NCI-H128 (cell line): ENCODE results near the gene CEBPZOS.

Source experiments
- DNase-seq: peaks from one replicate; lab custom pipeline; 2025; ENCODE audit not compliant: unreplicated experiment; lab: John Stamatoyannopoulos, UW

CEBPZOS gene

DNA sequence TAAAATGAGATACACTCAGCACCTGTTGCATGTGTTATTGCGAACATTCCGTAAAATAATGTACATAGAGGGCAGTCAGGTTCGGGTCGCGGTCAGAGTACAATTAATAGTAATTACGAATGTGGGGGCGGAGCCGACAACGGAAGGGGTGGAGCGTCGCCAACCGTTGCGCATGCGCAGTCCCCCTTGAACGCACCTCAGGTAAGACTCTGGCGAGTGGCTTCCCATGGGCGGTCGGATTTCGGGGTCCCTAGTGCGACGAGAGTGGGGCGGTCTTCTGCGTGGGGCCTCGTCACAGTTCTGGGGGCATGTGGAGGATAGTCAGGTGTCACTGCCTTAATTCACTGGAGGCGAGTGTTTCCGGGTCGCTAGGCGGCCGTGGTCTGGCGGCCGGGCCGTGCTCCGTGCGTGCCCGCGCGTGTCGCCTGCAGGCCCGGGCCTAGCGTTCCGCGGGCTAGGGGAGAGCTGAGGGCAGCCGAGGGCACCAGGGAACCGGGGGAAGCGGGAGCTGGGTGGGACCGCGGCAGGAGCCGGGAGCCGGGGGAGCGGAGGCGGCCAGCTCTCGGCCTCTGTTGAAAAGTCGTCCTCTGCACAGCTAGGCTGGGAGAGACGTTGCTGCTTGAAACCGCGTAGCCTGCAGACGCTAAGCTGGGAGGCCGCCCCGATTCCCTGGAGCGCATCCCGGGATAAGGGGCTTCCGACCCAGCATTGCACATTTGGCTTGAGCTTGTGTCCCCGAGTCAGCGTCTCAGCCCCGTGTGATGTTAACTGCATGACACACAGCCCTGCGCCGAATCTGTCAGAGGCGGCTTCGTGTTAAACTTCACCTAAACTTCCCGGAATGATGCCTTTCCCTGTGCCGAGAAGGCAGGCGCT lies at the start of gene CEBPZOS:
Gene CEBPZOS, plus strand, starts transcription at position 177 of the 876 bp plus-strand sequence. CDS start 3,209 bp downstream, outside the sequence.
- DNase-seq: peak; percentile 51

DNA sequence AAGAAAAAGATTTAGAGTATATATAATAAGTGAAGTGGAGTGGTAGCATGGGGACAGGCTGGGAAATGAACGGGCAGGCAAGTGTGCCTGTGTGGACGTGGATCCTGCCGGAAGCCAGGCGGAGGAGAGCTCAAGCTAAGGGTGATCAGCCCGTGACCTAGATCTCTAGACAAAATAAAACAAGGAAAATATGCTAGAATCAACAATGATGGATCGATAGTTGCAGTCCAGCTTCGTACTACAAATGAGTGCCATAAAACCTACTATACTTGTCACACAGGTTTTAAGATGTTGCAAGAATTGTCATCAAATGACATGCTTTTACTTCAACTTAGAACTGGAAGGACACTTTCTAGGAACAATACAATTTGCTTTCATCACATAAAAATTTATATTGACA lies 48.0 kb upstream of the CEBPZOS start:
- DNase-seq: no peak

DNA sequence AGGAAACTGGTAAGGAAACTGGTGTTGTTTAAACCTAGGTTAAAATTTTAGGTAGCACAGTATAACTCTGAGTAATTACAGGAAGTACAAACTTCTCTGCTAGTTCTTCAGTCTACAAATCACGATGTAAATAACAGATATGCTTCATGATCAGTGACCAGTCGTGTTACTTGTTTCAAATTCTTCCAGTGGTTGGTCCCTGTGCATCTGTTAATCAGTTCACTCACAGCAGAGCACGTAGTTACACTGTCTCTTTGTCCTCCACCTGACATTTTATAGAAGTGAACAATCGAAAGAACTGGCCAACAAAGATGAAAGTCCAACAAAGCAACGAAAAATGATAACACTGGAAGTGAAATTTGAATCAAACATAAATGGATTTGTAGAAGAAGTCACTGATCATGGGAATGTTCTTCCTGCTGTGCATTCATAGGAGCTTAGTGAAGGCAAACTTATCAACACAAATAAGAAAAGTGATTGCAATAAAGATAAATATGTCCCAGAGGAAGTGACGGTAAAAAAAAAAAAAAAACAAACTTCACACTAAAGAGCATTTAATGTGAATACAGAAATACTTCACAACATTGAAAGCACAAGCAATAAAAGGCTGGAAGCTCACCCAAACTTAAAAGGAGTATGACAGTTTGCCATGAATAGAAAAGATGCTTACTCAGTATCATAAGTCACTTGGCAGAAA lies 46.5 kb upstream of the CEBPZOS start:
- no peak for DNase-seq

DNA sequence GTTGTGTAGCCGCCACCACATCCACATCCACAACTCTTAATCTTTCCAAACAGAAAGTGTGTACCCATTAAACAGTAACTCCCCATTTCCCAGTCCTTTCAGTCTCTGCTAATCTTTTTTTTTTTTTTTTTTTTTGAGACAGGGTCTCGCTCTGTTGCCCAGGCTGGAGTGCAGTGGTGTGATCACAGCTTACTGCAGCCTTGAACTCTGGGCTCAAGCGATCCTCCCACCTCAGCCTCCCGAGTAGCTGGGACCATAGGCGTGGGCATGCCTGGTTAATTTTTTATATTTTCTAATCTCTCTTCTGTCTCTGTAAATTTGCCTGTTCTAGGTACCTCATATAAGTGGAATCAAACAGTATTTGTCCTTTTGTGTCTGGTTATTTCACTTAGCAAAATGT lies 43.1 kb upstream of the CEBPZOS start:
- no peak for DNase-seq

DNA sequence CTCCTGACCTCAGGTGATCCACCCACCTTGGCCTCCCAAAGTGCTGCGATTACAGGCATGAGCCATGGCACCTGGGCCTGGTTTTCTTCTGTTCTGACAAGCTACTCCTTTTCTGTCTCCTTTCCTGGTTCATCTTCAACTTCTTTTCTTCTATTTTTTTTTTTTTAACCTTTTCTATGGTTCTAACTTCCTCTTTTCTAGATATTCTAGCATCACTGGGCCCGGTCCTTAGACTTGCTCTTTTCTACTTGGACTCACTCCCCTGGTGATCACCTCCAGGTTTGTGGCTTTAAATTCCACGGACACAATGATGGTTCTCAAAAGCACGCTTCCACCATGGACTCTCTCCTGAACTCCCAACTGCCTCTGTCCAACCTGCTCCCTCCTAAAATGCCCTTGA lies 41.5 kb upstream of the CEBPZOS start:
- DNase-seq: no peak

DNA sequence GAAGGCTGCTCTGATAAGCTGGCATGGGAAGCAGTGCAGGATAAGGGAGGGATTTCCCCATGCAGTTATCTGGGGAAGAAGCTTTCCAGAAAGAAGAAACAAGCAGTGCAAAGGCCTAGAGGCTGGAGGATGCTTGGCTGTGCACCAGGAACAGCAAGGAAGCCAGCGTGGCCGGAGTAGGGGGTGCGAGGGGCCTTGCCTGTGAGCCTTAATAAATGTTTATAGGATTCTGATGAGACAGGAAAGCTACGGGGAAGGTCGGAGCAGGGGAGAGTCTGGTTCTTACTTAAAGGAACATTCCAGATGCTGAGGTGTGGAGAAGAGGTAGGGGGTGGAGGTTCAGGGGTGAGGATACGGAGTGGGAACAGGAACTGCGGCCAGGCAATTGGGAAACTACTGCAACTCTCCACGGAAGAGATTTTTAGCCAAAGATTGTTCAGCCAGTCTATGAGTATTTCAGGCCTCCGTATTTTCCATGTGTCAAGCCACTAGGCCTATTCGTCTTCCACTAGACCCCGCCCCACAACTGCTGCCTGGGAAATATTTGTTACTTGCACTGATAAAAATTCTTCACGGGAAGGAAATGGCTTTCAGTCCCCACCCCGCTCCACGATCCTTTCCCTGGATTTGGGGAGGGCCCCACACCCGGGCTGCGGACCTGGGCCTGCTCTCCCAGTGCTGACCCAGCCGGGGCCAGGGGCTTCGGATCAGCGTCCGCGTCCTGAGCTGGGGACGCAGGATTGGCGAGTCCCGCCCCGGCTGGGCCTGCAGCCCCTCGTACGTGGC lies 40.0 kb upstream of the CEBPZOS start:
- no peak for DNase-seq

DNA sequence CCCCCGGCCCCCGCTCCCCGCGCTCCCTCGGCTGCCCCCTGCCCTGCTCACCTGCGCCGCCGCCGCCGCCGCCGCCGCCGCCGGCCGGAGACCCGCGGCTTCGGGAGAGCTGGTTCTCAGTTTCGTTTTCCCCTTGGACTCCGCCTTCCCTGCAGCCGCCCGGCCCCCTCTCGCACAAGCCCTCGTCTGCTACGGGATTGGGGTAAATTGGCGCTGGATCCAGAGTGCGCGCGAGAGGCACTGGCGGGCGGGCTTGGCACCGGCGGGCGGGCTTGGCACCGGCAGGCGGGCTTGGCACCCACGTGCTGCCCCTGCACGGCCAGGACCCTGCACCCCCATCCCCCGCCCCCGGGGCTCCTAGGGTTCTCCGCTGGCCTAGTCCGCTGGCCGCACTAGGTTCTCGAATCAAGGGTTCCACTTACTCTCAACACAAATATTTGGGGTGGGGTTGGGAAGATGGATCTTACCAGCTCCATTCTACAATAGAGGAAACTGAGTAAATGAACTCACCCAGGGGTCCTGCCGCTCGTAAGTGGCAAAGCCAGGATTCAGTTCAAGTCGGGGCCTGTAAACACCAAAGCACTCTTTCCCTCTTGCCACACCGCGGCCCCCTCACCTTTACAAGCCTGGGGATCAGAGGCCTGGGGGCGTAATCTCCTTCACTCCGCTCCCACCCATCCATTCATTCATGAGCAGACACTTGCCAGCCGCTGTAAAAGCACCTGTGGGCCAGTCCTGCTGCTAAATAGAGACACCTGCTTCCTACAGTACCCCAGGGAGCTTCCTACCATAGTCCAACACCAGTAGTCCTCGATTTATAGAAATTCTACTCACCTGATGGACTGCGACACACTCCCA lies 39.2 kb upstream of the CEBPZOS start, which contains the start of gene EIF2AK2:
Gene EIF2AK2, minus strand, starts transcription at position 124 of the 858 bp plus-strand sequence. CDS start 9,174 bp downstream, outside the sequence.
- DNase-seq: peak; percentile 55

DNA sequence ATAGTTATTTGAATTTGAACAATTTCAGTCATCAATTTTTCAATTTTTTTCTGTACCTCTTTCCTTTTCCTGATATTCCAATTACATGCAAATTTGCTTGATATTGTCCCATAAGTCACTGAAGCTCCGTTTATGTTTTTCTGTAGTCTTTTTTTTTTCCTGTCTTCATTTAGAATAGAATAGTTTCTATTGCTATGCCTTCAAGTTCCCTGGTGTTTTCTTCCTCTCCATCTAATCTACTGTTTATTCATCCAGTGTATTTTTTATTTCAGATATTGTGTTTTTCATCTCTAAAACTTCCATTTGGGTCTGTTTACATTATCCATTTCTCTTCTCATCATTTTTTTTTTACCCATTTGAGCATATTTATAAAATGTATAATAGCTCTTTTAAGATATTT lies 31.5 kb upstream of the CEBPZOS start:
- DNase-seq: no peak

DNA sequence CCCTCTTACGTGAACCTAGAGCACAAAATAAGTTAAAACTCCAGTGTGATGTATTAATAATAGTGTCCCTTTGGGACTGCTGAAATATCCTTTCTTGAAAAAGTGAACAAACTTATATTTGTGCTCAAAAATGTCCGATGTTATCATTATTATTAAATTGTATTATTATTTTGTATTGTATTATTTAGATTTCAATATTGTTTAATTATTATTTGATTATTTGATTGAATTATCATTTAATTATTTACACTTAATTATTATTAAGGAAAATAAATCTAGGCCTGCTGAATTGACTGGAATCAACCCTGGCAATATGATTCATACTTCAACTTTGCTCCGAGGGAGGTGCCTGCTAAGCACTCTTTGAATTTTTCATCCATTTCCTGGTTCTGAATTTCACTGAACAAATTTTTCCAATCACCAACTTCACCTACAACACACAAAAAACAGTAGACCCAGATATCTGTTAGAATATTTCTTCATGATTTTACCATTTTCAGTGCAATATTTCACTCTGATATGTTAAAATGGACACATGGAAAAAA lies 28.6 kb upstream of the CEBPZOS start:
- no peak for DNase-seq

DNA sequence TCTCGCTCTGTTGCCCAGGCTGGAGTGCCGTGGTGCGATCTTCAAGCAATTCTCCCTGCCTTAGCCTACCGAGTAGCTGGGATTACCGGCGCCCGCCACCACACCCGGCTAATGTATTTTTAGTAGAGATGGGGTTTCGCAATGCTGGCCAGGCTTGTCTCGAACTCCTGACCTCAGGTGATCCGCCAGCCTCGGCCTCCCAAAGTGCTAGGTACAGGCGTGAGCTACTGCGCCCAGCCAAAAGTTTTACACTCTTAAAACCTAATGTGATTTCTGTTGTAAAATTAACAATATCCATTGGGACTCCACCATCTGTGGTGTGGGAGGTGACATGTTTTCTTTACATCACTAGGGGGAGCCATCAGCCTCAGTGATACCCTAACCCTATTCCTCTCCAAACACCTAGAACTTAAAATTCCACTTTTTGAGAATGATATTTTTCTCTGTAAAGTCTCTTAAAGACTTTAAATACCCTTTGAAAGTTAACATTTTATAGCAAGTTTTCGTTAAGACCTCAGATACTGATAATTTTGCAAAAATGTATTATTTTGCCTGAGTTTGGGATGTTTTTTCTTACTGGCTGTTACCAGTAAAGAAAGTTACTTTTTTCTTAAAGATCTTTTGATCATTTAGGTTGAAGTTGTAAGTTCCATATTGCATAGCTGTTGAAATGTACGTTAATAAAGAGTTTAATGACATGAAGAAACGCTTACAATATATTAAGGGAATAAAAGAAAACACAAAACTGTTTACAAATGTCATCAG lies 27.9 kb upstream of the CEBPZOS start:
- no peak for DNase-seq

DNA sequence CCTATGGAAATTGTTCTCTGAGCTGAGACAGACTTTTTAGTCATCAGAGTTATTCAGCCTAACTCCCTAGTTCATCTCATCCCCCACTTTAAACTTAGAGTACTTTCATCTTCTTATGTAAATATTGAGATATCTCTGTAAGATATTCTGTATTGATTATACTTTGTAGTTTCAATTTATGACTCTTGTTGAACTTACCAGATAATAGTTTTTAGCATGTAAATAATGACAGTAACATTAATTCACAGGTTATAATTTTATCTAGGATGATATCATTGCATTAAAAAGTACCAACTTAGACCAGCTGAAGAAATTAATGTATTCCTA lies 24.7 kb upstream of the CEBPZOS start:
- DNase-seq: no peak

DNA sequence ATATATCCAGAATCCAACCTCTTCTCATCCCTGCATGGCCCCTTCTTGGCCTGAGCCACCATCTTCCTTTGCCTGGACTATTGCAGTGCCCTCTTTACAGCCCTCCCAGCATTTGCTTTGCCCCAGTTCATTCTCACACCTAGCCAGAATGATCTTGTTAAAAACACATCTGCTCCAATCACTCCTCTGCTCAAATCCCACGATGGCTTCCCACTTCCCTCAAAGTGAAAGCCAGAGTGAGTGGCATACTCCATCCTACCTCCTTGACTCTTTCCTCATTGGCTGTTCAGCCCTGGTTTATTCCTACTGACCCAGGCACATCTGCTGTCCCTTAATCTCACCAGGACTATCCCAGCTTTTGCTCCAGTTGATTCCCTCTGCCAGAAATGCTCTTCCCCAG lies 22.6 kb upstream of the CEBPZOS start:
- DNase-seq: no peak

DNA sequence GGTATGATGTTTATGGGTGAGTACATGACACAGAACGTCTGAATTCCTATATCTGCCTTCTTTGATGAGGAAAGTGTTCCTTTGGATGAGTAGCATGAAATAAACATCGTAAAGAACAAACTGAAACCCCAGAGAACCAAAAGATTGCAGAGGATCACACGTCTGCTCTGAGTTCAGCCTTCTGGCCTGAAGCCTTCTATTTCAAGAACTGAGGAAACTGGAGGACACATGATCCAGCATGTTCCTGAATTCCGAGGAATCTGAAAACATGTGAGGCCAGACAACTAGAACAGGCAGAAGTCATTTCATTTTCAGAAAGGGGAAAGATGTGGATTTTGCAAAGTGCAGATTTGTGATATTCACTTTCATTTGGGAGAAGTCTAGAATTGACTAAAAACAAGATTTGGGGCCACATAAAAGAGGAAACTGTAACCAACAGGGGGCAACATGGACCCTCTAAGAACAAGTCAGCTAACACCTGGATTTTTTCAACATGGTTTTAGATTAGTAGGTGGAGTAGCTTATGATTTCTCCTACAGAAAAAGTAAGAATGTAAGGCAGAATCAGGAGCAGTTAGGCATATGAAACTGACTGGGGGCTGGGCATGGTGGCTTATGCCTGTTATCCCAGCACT lies 16.2 kb upstream of the CEBPZOS start:
- no peak for DNase-seq

DNA sequence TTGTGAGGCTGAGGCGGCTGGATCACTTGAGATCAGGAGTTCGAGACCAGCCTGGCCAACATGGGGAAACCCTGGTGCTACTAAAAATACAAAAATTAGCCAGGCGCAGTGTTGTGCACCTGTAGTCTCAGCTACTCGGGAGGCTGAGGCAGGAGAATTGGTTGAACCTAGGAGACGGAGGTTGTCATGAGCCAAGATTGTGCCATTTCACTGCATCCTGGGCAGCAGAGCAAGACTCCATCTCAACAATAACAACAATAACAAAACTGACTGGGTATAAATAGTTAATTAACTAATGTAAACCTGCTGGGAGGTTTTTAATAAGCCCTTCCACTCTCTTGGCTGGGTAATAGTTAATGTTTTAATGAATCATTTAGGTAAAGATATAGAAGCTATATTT lies 15.7 kb upstream of the CEBPZOS start:
- no peak for DNase-seq

DNA sequence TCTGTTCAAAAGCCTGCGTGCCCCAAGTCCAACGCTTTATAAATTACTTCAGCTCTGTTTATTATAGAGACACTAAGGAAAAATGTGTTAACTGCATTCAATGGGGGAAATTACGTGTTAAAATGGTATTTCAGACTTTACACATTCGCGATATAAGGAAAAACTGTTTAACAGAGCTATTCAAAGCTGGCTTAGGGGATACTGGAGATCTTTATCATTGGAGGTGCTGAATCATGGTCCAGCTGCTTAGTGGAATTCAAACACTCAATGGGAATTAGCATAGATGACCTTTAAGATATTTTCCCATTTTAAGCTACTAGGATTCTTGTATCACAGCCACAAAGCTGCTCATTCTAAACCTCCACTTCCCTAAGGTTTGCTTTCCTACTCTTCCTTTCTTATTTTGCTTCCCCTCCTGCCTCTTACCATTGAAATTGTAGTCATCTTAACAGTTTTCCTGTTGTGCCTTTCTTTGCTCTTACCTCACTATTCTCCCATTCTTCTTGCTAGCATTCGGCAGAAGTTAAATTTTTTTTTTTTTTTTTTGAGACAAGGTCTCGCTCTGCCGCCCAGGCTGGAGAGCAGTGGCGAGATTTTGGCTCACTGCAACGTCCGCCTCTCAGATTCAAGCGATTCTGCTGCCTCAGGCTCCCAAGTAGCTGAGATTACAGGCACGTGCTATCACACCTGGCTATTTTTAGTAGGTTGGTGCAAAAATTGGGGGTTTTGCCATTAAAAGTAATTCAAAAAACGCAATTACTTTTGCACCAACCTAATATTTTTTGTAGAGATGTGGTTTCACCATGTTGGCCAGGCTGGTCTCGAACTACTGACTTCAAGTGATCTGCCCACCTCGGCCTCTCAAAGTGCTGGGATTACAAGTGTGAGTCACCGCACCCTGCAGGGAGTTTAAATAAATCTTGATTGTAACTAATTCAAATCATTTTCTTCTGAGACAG lies 14.3 kb upstream of the CEBPZOS start:
- no peak for DNase-seq

DNA sequence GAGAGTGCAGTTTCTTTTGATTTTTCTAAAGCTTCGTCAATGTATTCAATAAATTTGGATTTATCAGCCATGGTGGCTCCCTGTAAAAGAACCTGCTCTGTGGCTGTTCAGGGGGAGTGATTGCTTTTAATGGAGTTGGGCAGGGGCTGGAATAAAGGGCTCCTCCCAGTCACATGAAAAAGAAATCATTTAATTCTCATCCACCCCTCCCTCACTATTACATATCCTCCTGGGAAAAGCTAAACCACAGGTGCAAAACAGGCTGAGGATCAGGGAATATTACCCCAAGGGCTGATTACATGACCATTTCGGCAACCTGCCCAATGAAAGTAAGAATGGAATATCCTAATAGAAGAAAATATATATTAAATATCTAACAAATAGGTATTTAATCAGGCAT lies 7.7 kb upstream of the CEBPZOS start, which contains the start of gene SULT6B1:
Gene SULT6B1, minus strand, starts transcription at position 101 of the 400 bp plus-strand sequence. Its CDS starts 30 bp downstream, at position 71.
- DNase-seq: no peak

DNA sequence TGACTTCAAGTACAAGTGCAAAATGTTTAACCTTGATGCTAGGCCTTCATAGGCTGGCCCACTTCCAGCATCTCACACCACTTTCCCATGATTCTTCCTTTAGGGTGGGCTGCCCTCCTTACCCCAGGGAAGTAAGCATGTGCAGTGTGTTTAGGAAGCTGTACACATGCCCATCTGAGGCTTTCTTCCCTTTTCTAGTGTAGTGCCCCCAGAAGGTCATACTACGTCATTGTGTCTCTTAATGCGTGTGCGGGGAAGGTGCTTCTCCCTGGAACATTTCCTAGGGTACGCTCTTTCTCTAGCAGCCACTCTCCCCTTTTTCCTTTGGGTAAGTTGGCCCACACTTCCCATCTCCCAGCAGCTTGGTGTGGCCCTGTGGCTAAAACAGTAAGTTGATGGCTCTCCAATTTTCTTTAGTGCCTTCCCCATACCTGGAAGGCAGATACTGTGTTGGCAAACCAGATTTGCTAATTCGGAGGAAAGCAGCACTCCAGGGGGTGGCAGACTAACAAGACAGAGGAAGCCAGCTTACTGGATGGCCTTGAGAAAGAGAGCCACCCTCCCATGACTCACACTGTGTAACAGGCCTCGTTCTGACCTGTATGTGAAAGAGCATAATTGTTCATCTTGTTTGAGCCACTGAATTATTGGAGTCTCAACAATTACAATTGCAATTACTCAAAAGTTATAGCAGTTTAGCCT lies 6.7 kb upstream of the CEBPZOS start:
- DNase-seq: no peak
